Fibroblast of gingiva (primary cell): ENCODE data around the gene ZNF692.
"Not testable (repeated sequence)": the region's sequence is repeated elsewhere in the genome, so short reads cannot be mapped to it uniquely, and the experiment has no call there.

ENCODE experiments used
- DNase-seq: peaks from one replicate; pipeline ENCODE4 v3.0.0-alpha.2; 2011; ENCODE audit warnings: low read depth

The ZNF692 gene

DNA sequence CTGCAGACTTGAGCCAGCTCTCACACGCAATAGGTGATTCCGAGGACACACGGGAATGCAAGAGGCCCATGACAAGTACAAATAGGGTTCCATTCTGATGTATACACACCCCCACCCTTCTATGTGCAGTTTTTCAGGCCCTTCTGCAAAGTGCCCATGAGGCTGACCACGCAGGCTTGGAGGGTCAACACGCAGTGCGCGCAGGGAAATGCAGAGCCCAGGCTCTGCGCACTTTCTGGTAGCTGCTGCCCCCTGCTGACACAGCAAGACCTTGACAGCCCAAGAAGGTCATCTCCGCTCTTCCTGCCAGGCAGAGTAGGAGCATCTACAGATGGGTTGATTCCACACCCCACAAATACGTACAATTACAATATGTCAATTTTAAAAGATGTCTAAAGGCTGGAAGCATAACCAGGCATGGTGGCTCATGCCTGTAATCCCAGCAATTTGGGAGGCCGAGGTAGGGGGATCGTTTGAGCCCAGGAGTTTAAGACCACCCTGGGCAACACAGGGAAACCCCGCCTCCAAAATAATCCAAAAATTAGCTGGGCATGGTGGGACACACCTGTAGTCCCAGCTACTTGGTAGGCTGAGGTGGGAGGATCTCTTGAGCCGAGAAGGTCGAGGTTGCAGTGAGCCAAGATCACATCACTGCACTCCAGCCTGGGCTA, 51.7 kb downstream of the ZNF692 start:
- DNase-seq, result peak; percentile 18

DNA sequence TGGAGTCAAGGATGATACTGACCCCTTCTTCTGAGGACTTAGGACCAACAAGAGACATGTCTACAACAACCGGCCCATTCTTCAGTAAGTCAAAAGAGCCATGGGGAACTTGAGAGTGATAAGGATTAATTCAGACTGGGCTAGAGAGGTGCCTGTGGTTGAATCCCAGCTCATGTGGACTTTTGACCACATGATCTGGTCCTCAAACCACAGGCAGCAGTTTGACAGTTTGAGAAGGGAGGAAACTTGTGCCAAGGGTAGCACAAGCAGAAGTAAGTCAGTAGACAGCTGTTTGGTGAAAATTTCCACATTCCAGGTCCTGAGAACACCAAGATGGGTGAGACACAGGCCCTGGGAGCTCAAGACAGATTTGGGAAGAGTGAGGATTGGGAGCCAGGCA, 53.0 kb downstream of the ZNF692 start:
- DNase-seq, result no peak

DNA sequence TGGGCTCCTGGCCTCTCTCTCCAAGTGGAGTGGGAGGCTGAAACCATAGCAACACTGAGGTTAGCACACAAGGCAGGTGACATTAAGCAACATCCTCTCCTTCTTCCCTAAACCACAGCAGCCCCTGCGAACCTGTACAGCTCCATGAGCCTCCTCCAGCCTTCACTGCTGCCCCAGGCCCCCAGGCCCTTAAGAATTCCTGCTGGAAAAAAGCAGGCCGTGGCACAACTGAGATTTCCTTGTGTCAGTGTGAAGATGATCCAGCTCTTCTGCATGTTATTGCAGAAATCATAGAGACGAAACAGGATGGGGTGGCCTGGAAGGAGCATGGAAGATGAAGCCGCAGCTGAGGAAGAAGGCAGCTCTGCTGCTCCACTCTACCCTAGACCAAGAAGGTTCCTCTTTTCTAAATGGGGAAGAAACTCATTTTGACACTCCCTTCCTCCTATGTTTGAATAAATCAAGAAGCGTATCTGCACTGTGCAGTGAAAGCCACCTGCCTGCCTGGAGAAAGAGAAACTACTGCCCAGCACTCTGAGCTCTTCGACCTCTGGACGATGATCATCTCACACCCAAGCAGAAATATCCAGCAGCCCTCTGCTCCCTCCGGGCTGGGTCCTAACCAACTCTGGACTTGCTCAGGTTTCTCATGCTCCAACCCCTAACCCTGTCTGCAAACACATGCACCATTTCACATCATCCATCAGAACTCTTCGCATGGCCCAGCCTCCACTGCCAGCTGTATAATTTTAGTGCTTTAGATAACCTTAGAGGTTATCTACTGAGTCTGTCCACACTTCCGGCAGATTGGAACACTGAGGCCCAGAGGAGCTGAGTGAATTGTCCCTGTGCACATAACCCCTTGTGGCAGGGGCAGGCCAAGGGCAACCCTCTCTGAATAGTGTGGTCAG, 53.9 kb downstream of the ZNF692 start:
- no peak for DNase-seq

DNA sequence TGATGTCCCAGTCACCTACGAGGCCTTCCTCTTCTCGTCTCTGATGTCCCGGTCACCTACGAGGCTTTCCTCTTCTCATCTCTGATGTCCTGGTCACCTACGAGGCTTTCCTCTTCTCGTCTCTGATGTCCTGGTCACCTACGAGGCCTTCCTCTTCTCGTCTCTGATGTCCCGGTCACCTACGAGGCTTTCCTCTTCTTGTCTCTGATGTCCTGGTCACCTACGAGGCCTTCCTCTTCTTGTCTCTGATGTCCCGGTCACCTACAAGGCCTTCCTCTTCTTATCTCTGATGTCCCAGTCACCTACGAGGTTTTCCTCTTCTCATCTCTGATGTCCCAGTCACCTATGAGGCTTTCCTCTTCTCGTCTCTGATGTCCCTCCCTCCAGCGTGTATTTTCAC, 55.4 kb downstream of the ZNF692 start:
- not testable (repeated sequence) for DNase-seq

DNA sequence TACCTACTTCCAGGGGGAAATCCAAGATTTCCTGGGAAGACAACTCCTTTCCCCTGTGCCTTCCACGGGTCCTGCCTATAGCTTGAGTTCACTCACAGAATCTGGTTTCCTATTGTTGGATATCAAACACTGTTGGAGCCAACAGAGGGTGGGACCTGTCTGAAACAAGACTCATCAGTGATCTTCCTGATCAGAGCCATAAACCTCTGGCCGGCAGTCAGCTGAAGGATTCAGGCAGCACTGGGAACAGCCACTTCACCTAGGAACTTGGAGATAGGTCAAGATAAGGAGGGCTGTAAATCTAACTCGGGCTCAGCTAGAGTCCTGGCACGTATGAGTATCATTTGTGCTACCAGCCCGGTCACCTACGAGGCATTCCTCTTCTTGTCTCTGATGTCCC, 56.4 kb downstream of the ZNF692 start:
- no peak for DNase-seq

DNA sequence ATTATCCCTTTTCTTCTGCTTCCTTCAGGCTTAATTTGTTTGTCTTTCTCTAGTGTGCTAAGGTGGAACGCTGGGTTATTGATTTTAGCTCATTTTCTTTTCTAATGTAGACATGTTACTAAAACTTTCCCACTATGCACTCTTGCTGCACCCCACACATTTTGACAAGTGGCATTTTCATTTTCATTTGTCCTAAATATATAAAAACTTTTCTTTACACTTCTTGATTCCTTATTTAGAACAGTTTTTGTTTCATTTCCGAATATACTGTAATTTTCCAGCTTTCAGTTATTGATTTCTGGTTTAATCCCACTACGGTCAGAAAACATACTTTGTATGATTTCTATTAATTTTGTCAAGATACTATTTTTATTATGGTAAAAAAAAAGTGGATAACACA, 58.4 kb downstream of the ZNF692 start:
- no peak for DNase-seq
